HFFc6 (cell line): ENCODE data around the gene PRKCSH. TPM values are rescaled to one million over a fixed set of nuclear protein-coding genes. Genes with fewer than 3 reads are reported as not detected.
A peak's percentile ranks its signal among the peaks of the same experiment; 100 is the strongest.

Source experiments
- DNase-seq: peaks from one replicate; pipeline ENCODE4 v3.0.0-alpha.2; 2018
- H3K27ac Mint-ChIP-seq: 2 replicates; pipeline ENCODE4 v1.8.0; 2020; ENCODE audit warnings: mild to moderate bottlenecking, mixed read lengths
- H3K27me3 Mint-ChIP-seq: 2 replicates; pipeline ENCODE4 v1.8.0; 2021; ENCODE audit warnings: mild to moderate bottlenecking, moderate library complexity, mixed read lengths; ENCODE audit not compliant: insufficient read depth
- H3K36me3 Mint-ChIP-seq: 2 replicates; pipeline ENCODE4 v1.8.0; 2021; ENCODE audit warnings: low read depth, mixed read lengths
- H3K4me1 Mint-ChIP-seq: 2 replicates; pipeline ENCODE4 v1.8.0; 2020; ENCODE audit warnings: low read depth, mixed read lengths
- H3K4me3 Mint-ChIP-seq: 2 replicates; pipeline ENCODE4 v1.8.0; 2020; ENCODE audit warnings: mild to moderate bottlenecking, moderate library complexity, mixed read lengths
- H3K9me3 Mint-ChIP-seq: 2 replicates; pipeline ENCODE4 v1.8.0; 2020; ENCODE audit warnings: mild to moderate bottlenecking, mixed read lengths
- long read RNA-seq: library from polyadenylated mRNA; unstranded; transcript quantifications from one replicate; pipeline ENCODE4 v2.0.0, GENCODE V29; 2019
- total RNA-seq, 6 experiments: library from RNA; stranded (reverse); fragmentation: NEBNext Ultra II Directional; extraction: Animal tissue kit (Norgen Biotek cat#: 25700); gene quantifications; 2 replicates in 1 of 6; 3 replicates in 5 of 6; pipeline ENCODE4 v1.2.3, GENCODE V29; 2021
- TF ChIP-seq, protein P1 (sequence below): fragments of 200-600 bp; sonication (generic); IDR thresholded peaks from 2 replicates; pipeline ENCODE4 v1.5.0; 2021; ENCODE audit warnings: antibody characterized with exemption, mild to moderate bottlenecking

The PRKCSH gene, protein sequence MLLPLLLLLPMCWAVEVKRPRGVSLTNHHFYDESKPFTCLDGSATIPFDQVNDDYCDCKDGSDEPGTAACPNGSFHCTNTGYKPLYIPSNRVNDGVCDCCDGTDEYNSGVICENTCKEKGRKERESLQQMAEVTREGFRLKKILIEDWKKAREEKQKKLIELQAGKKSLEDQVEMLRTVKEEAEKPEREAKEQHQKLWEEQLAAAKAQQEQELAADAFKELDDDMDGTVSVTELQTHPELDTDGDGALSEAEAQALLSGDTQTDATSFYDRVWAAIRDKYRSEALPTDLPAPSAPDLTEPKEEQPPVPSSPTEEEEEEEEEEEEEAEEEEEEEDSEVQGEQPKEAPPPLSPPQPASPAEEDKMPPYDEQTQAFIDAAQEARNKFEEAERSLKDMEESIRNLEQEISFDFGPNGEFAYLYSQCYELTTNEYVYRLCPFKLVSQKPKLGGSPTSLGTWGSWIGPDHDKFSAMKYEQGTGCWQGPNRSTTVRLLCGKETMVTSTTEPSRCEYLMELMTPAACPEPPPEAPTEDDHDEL
- total RNA-seq: 100 to 1,000 TPM; 367 to 460 (median 388) TPM
- long read RNA-seq, partial matches to known transcripts: 17 of 44 reads
- long read RNA-seq, other reads (novel, unspliced or antisense): 23 of 44 reads

GRCh38 chr19:11435057-11435832, at the start of gene PRKCSH, which contains the start of gene ODAD3:
PRKCSH (plus strand) TSS chr19:11435635; CDS start chr19:11436118, 483 bp downstream.
ODAD3 (minus strand) TSS chr19:11435121; CDS start chr19:11435016, 105 bp downstream.
- peak; percentile 100 for DNase-seq
- H3K27me3 Mint-ChIP-seq: 0 out of 2 replicates have a peak, but pooled peaks cover 3% of the 10 kb centered on the region
- H3K27ac Mint-ChIP-seq: peak within 1 kb of the TSS; percentile 92
- TF ChIP-seq, protein P1, sequence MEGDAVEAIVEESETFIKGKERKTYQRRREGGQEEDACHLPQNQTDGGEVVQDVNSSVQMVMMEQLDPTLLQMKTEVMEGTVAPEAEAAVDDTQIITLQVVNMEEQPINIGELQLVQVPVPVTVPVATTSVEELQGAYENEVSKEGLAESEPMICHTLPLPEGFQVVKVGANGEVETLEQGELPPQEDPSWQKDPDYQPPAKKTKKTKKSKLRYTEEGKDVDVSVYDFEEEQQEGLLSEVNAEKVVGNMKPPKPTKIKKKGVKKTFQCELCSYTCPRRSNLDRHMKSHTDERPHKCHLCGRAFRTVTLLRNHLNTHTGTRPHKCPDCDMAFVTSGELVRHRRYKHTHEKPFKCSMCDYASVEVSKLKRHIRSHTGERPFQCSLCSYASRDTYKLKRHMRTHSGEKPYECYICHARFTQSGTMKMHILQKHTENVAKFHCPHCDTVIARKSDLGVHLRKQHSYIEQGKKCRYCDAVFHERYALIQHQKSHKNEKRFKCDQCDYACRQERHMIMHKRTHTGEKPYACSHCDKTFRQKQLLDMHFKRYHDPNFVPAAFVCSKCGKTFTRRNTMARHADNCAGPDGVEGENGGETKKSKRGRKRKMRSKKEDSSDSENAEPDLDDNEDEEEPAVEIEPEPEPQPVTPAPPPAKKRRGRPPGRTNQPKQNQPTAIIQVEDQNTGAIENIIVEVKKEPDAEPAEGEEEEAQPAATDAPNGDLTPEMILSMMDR: peak; percentile 96
- H3K36me3 Mint-ChIP-seq: peaks cover 4% of the 10 kb centered on the region
- H3K9me3 Mint-ChIP-seq: no peaks in the 10 kb centered on the region
- H3K4me1 Mint-ChIP-seq: peaks cover 14% of the 10 kb centered on the region
- peak within 1 kb of the TSS; percentile 99 for H3K4me3 Mint-ChIP-seq

- DNase-seq: no peak
- no peaks in the 10 kb centered on the region for H3K27me3 Mint-ChIP-seq
- TF ChIP-seq, protein P1: no peak
- H3K4me1 Mint-ChIP-seq: peaks cover 4% of the 10 kb centered on the region; the same call in 1 of the 2 replicates
- H3K4me3 Mint-ChIP-seq: no peak overlapping the region
- no peaks in the 10 kb centered on the region for H3K36me3 Mint-ChIP-seq
- no peaks in the 10 kb centered on the region for H3K9me3 Mint-ChIP-seq
- H3K27ac Mint-ChIP-seq: no peak overlapping the region
Measured at GRCh38 chr19:11387162-11388034, 48.0 kb upstream of the PRKCSH start.

DNA sequence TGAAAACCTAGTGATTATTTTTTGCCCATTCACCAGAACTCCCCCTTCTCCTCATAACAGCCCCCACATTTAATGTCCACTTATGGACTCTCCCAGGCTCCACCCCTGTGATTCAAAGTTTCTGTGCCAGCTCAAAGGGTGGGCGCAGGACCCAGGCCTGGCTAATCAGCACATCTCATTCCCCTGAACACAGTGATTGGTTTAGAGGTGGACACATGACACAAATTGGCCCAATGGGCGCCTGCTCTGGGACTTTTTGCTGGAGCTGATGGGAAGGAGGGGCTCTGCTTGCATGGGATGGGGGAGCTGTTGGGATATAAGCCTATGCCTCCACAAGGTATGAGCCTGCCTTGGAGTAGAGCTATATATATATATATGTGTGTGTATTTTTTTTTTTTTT, 45.1 kb upstream of the PRKCSH start:
- TF ChIP-seq, protein P1: no peak
- Mint-ChIP-seq H3K4me1 (peaks cover 16% of the 10 kb centered on the region), H3K27ac (no peak overlapping the region), H3K27me3 (no peaks in the 10 kb centered on the region; the same call in 1 of the 2 replicates), H3K9me3 (no peaks in the 10 kb centered on the region), H3K4me3 (no peak overlapping the region), H3K36me3 (peaks cover 6% of the 10 kb centered on the region)
- no peak for DNase-seq

DNA sequence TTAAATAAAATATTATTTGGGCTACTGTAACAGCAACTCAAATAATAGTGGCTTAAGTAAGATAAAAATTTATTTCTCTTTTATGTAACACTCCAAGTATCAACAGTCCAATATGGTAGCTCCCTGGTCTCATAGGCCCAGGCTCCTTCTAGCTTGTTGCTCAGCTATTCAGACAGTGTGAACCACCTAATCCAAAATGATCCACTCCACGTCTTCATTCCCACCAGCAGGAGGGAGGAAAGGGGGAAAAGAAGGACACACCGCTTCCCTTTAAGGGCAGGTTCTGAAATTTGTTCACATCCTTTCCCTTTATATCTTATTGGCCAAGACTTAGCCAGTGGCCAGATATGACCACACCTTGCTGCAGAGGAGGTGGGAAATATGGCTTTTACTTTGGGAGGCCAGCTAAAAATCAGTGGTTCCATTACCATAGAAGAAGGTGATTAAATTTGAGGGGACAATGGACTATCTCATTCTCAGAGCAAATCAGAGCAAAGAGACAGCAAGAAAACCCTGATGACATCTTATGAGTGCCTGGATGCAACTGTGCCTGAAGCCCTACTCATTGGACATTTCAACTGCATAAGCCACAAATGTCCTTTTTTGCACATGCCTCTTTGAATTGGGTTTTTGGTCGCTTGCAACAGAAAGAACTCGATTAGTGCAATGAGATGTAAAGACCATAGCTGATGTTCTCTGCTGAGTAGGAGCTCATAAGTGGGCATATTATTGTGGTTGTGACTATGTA, 44.3 kb upstream of the PRKCSH start:
- no peak for DNase-seq
- Mint-ChIP-seq H3K4me1 (peaks cover 16% of the 10 kb centered on the region), H3K36me3 (peaks cover 6% of the 10 kb centered on the region), H3K9me3 (no peaks in the 10 kb centered on the region), H3K27ac (no peak overlapping the region), H3K27me3 (no peaks in the 10 kb centered on the region; the same call in 1 of the 2 replicates), H3K4me3 (no peak overlapping the region)
- TF ChIP-seq, protein P1: no peak
